Thyroid gland (tissue), 4 donors: Measurements from ENCODE around the gene RAB11FIP3.

Experiments
- POLR2A ChIP-seq, 2 donors: fragments of 450-650 bp; IDR thresholded peaks; one replicate each; pipeline ENCODE4 v1.6.1; 2017; ENCODE audit warnings: antibody characterized with exemption in 2 of 2, mild to moderate bottlenecking in 2 of 2, moderate library complexity in 1 of 2
- TF ChIP-seq, protein P1 (sequence below), 6 experiments: fragments of 200-600 bp in 3 of 6; fragments of 450-650 bp in 3 of 6; sonication (generic) in 3 of 6; IDR thresholded peaks; one replicate each; pipeline ENCODE4 v1.5.1; 2016 to 2019; ENCODE audit warnings: antibody characterized with exemption in 6 of 6, mild to moderate bottlenecking in 2 of 6, inconsistent platforms in 1 of 6, moderate library complexity in 1 of 6

DNA sequence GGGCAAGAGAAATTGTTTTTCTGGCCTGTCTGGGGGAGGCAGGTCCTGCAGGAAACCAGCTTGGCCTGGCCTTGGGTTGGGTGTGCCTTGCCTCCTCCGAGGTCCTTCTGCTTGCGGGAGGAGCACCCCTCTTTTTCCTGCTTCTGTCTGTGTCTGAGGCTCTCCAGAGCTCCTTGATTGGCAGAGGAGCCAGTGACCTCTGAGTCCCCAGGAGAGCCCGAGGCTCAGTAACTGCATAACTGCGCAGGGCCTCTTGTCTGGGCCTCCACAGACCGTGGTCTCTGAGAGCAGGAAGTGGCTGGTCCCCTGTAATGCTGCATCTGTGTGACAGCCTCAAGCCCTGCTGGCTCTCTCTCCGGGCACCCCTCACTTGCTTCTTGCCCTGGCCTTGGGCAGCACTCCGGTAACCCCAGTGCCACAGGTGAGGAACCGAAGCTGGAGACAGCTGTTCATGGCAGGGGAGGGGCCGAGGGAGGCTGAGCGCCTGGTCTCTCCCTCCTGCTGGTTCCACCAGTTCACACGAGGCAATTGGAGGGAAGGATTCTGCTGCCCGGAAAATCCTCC lies 103.6 kb downstream of the RAB11FIP3 start:
- TF ChIP-seq, protein P1, sequence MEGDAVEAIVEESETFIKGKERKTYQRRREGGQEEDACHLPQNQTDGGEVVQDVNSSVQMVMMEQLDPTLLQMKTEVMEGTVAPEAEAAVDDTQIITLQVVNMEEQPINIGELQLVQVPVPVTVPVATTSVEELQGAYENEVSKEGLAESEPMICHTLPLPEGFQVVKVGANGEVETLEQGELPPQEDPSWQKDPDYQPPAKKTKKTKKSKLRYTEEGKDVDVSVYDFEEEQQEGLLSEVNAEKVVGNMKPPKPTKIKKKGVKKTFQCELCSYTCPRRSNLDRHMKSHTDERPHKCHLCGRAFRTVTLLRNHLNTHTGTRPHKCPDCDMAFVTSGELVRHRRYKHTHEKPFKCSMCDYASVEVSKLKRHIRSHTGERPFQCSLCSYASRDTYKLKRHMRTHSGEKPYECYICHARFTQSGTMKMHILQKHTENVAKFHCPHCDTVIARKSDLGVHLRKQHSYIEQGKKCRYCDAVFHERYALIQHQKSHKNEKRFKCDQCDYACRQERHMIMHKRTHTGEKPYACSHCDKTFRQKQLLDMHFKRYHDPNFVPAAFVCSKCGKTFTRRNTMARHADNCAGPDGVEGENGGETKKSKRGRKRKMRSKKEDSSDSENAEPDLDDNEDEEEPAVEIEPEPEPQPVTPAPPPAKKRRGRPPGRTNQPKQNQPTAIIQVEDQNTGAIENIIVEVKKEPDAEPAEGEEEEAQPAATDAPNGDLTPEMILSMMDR (IDR thresholded peaks at IDR 0.05): no peak
- no peak for TF ChIP-seq POLR2A (IDR thresholded peaks at IDR 0.05)
